PC-9 (cell line): Measurements from ENCODE around the gene SPARC.

Experiments
- CTCF ChIP-seq: fragments of 200-600 bp; sonication (generic); conservative IDR thresholded peaks from 2 replicates; pipeline ENCODE4 v1.6.1; 2017; ENCODE audit warnings: mixed run types, antibody characterized with exemption, mild to moderate bottlenecking, moderate library complexity
- EZH2 ChIP-seq: fragments of 200-600 bp; sonication (generic); IDR thresholded peaks from 2 replicates; pipeline ENCODE4 v1.8.0; 2017; ENCODE audit warnings: antibody characterized with exemption, low read depth

- TF ChIP-seq CTCF: no peak
- no peak for TF ChIP-seq EZH2
Measured at GRCh38 chr5:151628112-151628823, 58.4 kb downstream of the SPARC start.
